ENCODE results near the gene SYT2. TPM values are rescaled to one million over a fixed set of nuclear protein-coding genes. Genes with fewer than 3 reads are reported as not detected.

Gene SYT2
- total and polyA plus RNA-seq, 8 donors = under 0.01 to 0.03 (median 0.03) TPM; not detected in 4

DNA sequence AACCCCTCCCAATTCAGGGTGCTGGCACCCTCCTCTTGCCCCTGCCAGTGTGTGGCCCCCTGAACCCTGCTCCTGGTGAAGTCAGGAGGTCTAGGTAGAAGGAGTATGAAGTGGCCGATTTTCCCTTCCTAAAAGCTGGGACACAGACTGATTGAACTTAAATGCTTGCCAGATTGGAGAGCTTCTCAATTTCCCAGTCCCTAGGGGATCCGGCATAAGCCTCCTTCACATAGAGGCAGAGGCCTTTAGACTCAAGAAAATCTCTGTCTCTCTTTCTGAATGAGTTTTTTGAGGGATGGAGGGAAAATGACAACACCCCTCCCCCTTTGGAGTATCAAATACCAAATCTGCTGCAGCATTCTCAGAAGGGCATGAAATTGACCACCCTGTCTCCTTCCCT, 51.5 kb downstream of the SYT2 start:
- Histone ChIP-seq H3K4me1 (no peaks in the 10 kb centered on the region), H3K36me3 (no peaks in the 10 kb centered on the region), H3K27ac (no peak overlapping the region), H3K4me3 (no peak overlapping the region), H3K27me3 (peaks cover 0 to 6% (median 0%) of the 10 kb centered on the region in 4 donors), H3K9me3 (no peaks in the 10 kb centered on the region)
- WGBS, 2 donors = 45 to 57% methylated on average over 2 of the region's 2 CpGs
- no peak for DNase-seq
- ATAC-seq = no peak
- TF ChIP-seq, protein P1, sequence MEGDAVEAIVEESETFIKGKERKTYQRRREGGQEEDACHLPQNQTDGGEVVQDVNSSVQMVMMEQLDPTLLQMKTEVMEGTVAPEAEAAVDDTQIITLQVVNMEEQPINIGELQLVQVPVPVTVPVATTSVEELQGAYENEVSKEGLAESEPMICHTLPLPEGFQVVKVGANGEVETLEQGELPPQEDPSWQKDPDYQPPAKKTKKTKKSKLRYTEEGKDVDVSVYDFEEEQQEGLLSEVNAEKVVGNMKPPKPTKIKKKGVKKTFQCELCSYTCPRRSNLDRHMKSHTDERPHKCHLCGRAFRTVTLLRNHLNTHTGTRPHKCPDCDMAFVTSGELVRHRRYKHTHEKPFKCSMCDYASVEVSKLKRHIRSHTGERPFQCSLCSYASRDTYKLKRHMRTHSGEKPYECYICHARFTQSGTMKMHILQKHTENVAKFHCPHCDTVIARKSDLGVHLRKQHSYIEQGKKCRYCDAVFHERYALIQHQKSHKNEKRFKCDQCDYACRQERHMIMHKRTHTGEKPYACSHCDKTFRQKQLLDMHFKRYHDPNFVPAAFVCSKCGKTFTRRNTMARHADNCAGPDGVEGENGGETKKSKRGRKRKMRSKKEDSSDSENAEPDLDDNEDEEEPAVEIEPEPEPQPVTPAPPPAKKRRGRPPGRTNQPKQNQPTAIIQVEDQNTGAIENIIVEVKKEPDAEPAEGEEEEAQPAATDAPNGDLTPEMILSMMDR (IDR thresholded peaks at IDR 0.05) = no peak
- intact Hi-C loops (cut with DNase I) = no loop called here
- FAIRE-seq = no peak

DNA sequence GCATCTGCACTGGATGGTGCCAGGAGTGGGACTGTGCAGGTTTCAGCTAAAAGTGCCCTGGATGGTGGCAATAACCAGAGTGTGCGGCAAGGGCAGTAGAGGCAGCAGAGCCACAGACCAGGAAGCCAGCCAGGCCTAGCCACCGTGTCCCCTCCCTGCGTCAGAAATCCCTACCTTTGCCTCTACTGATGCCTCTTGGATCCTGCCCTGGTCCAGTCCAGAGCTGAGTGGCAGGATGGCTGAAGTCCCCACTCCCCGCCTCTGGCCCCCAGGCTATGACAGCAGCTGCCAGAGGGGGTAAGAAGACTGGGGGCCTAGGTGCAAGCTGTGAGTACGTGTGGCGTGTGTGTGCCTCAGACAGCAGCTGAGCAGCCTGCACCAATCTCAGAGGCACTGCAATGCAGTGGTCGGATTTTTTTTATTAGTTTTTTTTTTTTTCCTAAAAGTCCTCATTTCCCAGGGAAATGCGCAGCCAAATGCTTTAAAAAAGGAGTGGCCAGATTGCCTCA, 51.9 kb downstream of the SYT2 start:
- FAIRE-seq (no peak), ATAC-seq (no peak), DNase-seq (no peak)
- Histone ChIP-seq H3K4me3 (no peak overlapping the region), H3K27me3 (peaks cover 0 to 6% (median 0%) of the 10 kb centered on the region in 4 donors), H3K9me3 (no peaks in the 10 kb centered on the region), H3K27ac (no peak overlapping the region), H3K4me1 (no peaks in the 10 kb centered on the region), H3K36me3 (no peaks in the 10 kb centered on the region)
- WGBS, 2 donors = 69 to 72% methylated on average over 7 to 8 of the region's 8 CpGs
- intact Hi-C loops (cut with DNase I) = no loop called here
- TF ChIP-seq, protein P1 (IDR thresholded peaks at IDR 0.05) = no peak

DNA sequence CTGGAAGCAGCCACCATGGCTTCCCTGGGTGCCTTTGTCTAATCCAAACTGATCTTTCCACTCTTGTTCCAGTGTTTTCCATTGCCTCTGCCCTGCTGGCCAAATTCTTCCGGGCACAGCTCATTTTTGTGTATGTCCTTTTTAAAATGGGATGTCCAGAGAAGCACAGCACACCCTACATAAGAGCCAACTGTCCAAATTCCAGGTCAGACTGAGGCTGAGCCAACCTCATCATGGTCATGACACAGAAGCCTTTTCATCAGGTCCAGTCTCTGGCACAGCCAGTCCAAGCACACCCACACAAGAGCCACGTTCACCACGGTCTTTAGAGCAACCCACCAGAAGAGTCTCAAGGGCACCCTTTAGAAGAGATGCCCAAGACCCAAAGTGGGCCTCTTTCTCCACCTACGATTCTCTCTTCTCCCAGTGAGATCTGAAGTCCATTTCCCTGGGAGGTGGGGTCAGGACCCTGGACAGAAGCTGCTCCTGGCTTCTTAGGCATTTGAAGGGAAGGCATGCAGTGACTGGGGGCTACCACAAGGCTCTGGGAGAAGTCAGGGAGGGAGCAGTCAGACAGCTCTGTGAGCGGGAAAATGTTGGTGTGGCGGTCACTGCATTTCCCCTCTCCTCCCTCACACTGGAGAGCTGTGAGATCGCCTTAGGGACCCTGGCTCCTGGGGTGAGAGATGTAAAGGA, 53.2 kb downstream of the SYT2 start:
- intact Hi-C loops (cut with DNase I) = no loop called here
- Histone ChIP-seq H3K27ac (no peak overlapping the region), H3K27me3 (peaks cover 0 to 6% (median 0%) of the 10 kb centered on the region in 4 donors), H3K4me3 (no peak overlapping the region), H3K9me3 (no peaks in the 10 kb centered on the region), H3K36me3 (no peaks in the 10 kb centered on the region), H3K4me1 (no peaks in the 10 kb centered on the region)
- 61 to 63% methylated on average over 7 of the region's 7 CpGs for WGBS, 2 donors
- no peak for FAIRE-seq
- TF ChIP-seq, protein P1 (IDR thresholded peaks at IDR 0.05) = no peak
- ATAC-seq = no peak
- no peak for DNase-seq

DNA sequence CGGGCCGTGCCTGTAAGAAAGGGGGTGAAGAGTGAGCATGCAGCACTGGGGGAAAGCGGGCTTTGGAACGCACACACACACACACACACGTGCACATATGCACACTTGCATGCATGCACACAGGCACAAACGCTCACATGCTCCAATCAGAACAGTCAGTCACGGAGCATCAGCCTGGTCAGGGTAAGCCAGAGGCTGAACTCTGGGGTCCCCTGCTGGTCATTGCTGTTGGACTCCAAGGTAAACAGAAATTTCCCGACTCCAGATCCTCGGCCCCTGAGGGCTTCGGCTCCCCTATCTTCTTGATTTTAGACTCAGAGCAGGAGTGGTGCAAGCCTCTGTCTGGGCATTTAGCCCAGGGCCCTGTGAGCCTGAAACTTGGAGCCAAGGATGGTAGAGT, 54.2 kb downstream of the SYT2 start:
- no peaks in the 10 kb centered on the region for H3K27me3 ChIP-seq
- no peaks in the 10 kb centered on the region for H3K36me3 ChIP-seq
- DNase-seq = no peak
- ATAC-seq = no peak
- intact Hi-C loops (cut with DNase I) = no loop called here
- H3K4me3 ChIP-seq = no peak overlapping the region
- FAIRE-seq = no peak
- H3K9me3 ChIP-seq = no peaks in the 10 kb centered on the region
- TF ChIP-seq, protein P1 (IDR thresholded peaks at IDR 0.05) = no peak
- WGBS, 2 donors = 54 to 58% methylated on average over 10 of the region's 10 CpGs
- H3K4me1 ChIP-seq = no peaks in the 10 kb centered on the region
- H3K27ac ChIP-seq = no peak overlapping the region

DNA sequence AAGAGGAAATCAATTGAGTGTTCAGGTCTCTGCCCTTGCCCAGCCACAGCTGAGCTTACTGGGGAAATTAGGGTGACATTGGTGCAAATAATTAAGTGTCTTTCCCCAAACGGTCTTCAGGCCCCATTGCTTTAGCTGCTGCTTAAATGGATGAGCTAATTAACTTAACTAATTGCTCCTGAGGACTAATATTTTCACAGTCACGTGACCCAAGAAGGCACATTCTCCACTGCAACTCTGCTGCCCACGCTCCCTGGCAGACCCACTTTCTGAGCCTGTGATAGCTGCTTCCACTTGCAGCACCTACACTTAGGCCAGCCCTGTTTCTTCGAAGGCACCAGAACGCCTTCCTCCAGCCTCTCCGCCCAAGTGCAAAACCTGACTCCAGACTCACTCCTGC, 56.2 kb downstream of the SYT2 start:
- TF ChIP-seq, protein P1 (IDR thresholded peaks at IDR 0.05) = no peak
- Histone ChIP-seq H3K4me1 (no peaks in the 10 kb centered on the region), H3K27ac (no peak overlapping the region), H3K36me3 (no peaks in the 10 kb centered on the region), H3K27me3 (no peaks in the 10 kb centered on the region), H3K9me3 (no peaks in the 10 kb centered on the region), H3K4me3 (no peak overlapping the region)
- no peak for ATAC-seq
- no peak for DNase-seq
- intact Hi-C loops (cut with DNase I) = no loop called here
- WGBS, 2 donors = 60 to 77% methylated on average over 6 of the region's 6 CpGs
- no peak for FAIRE-seq
